GM06990 (cell line): ENCODE measurements around the gene PTPRD.

ENCODE experiments used
- DNase-seq: peaks from one replicate; pipeline ENCODE4 v3.0.0-alpha.2; 2011; ENCODE audit not compliant: insufficient read length; ENCODE audit errors: extremely low read depth
- H3K27me3 ChIP-seq: replicated peaks from 2 replicates; pipeline ENCODE4 v1.6.0; 2011; ENCODE audit warnings: low read length; ENCODE audit not compliant: control insufficient read depth, insufficient read depth
- H3K36me3 ChIP-seq: 2 replicates; pipeline ENCODE4 v1.5.1; 2011; ENCODE audit warnings: low read length; ENCODE audit not compliant: control insufficient read depth, insufficient read depth
- H3K4me3 ChIP-seq: replicated peaks from 2 replicates; pipeline ENCODE4 v1.5.1; 2011; ENCODE audit warnings: low read depth, mild to moderate bottlenecking, control low read depth, low read length
- TF ChIP-seq, protein P1 (sequence below): IDR thresholded peaks from 2 replicates; pipeline ENCODE4 v1.5.1; 2011; ENCODE audit warnings: low read length, control low read depth, mild to moderate bottlenecking, inconsistent platforms; ENCODE audit not compliant: insufficient read depth, poor library complexity, severe bottlenecking

PTPRD gene

DNA sequence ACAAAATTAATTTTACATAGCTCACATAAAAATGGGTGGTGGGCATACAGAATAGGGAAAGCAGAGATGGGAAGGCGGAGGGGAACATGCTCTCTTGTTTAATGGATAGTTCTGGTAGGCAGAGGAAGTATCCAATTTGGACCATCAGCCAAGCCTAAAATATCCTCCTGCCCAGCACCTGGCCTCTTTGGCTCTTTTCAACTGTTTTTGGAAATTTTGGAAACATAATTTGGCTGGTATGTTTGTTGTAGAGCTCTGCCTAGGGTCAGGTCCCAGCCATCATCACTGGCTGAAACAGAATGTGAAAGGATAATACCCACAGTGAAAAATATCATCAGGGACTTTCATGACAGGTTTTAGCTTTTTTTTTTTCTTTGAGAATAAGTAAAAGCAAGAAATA is 2345.9 kb downstream of the PTPRD start:
- Histone ChIP-seq H3K27me3 (no peaks in the 10 kb centered on the region), H3K4me3 (no peak overlapping the region), H3K36me3 (no peaks in the 10 kb centered on the region)
- no peak for DNase-seq
- TF ChIP-seq, protein P1, sequence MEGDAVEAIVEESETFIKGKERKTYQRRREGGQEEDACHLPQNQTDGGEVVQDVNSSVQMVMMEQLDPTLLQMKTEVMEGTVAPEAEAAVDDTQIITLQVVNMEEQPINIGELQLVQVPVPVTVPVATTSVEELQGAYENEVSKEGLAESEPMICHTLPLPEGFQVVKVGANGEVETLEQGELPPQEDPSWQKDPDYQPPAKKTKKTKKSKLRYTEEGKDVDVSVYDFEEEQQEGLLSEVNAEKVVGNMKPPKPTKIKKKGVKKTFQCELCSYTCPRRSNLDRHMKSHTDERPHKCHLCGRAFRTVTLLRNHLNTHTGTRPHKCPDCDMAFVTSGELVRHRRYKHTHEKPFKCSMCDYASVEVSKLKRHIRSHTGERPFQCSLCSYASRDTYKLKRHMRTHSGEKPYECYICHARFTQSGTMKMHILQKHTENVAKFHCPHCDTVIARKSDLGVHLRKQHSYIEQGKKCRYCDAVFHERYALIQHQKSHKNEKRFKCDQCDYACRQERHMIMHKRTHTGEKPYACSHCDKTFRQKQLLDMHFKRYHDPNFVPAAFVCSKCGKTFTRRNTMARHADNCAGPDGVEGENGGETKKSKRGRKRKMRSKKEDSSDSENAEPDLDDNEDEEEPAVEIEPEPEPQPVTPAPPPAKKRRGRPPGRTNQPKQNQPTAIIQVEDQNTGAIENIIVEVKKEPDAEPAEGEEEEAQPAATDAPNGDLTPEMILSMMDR = no peak

DNA sequence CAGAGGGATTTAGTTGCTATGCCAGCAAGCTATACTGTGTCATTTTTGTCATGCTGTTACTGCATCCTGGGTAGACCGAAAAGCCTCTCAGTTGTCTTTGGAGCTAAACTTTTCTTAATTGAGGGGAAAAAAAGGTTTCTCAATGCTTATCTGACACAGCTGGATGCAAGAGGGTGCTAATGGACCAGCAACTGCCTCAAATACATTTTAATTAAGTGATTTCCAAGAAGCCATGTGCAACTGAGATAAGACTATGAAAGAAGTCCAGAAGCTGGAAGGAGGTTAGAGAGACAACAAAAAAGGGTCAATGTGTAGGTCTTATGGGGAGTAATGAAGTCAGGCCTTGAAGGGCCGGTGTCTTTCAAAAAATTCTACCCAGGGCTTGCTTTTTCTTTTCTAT is 2347.5 kb downstream of the PTPRD start:
- TF ChIP-seq, protein P1 = no peak
- Histone ChIP-seq H3K36me3 (no peaks in the 10 kb centered on the region), H3K27me3 (no peaks in the 10 kb centered on the region), H3K4me3 (no peak overlapping the region)
- DNase-seq = no peak
